Measurements from ENCODE around the gene KCNQ1OT1.

KCNQ1OT1 gene

GRCh38 chr11:2567026-2567671 lies 132.6 kb downstream of the KCNQ1OT1 start:
- DNase-seq = no peak

- DNase-seq = no peak
Observed at GRCh38 chr11:2566223-2567025, 133.4 kb downstream of the KCNQ1OT1 start.

- no peak for DNase-seq
Observed at GRCh38 chr11:2565447-2566222, 134.2 kb downstream of the KCNQ1OT1 start.

DNA sequence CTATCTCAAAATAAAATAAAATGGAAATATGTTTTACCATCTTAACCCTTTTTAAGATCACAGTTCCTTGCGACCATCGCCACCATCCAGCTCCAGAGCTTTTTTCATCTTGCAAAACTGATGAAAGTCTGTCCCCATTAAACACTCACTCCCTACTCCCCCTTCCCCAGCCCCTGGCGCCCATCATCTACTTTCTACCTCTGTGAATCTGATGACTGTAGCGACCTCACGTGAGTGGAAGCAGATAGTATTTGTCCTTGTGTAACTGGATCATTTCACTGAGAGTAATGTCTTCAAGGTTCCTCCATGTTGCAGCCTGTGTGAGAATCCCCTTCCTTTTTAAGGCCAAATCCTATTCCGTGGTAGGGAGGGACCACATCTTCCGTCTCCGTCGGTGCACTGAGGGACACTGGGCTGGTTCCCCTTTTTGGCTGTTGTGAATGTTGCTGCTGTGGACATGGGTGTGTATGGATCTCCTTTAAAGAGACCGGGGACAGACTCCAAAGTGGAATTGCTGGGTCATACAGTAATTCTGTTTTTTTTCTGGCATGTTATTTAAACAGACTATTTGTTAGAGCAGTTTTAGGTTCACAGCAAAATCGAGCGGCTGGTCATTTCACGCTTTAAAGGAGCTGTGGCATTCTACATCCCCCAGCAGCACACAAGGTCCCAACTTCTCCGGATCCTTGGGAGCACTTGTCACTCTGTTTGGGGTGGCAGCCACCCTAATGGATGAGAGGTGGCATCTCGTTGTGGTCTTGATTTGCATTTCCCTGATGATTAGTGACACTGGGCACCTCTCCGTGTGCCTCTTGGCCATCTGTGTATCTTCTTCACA lies 135.0 kb downstream of the KCNQ1OT1 start:
- DNase-seq = no peak

DNA sequence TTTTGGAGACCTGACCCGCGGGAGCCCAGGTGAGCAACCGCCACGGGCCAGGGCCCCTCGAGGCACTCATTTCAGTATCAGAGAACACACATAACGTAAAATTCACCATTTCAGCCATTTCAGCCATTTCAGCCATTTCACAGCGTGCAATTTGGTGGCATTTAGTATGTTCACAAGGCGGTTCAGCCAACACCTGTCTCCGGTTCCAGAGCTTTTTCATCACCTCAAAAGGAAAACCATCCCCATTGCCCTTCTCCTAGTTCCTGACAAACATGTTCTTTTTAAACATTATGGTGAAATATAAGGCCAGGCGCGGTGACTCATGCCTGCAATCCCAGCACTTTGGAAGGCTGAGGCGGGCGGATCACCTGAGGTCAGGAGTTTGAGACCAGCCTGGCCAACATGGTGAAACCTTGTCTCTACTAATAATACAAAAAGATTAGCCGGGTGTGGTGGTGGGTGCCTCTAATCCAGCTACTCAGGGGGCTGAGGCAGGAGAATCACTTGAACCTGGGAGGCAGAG lies 135.7 kb downstream of the KCNQ1OT1 start:
- DNase-seq = no peak

- DNase-seq = no peak
Observed at GRCh38 chr11:2563213-2564007, 136.4 kb downstream of the KCNQ1OT1 start.

DNA sequence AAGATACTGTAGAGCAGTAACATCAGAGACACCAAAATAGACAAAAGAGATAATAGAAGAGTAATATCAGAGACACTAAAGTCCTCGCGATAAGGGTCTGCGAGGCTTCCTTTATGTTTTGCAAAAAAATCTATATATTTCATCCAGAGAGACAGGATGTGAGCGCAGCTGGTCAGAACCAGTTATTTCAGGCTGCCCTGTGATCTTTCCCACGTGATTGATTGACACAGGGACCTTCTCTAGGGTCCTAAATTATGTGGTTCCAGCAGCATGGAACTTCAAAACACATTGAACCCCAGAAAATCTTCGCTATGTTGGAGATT lies 136.9 kb downstream of the KCNQ1OT1 start:
- no peak for DNase-seq

GRCh38 chr11:2561696-2562581 lies 137.9 kb downstream of the KCNQ1OT1 start:
- DNase-seq = peak in 1 of 2 experiments; percentile 7

- DNase-seq = peak in 1 of 2 experiments; percentile 47
Observed at GRCh38 chr11:2559527-2560311, 140.1 kb downstream of the KCNQ1OT1 start.

DNA sequence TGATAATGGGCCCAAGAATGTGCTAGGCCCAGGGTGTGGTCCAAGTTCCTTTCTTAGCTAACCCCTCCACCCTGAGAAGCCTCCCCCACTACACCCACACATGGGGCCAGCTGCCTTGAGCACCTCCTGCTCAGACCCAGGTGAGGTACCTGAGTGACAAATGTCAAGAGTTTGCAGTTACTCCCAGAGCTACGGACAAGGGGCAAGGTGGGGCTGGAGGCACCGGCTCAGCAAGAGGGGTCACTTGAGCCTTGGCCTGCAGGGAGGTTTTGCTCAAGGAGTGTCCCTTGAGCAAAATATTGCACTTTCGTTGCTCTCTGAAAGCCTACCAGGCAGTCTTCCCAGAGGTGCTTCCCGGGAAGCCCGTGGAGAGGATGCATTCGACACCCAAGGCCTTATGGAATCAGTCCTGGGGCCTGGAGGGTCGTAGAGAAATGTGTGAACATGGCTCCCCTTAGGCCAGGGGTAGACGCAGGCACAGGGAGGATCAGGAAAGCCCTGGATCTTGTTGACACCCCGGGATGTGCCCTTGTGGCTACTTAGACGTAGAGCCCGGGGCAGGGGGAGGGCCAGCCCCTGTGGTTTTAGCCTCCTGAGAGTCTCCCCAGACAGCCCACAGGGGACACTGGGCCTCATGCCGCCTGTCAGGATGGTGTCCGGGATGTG lies 140.8 kb downstream of the KCNQ1OT1 start:
- DNase-seq = no peak

- no peak for DNase-seq
Observed at GRCh38 chr11:2558397-2558796, 141.4 kb downstream of the KCNQ1OT1 start.

All from NCI-H524 (cell line).